HG03558 (cell line): Measurements from ENCODE around the gene ATG3.

Experiments used
- ATAC-seq: cut with Tn5 transposase; IDR thresholded peaks from one replicate; pipeline ENCODE4 v1.9.1; 2021; ENCODE audit warnings: moderate number of reproducible peaks; ENCODE audit not compliant: unreplicated experiment; ENCODE audit errors: extremely low read depth

The ATG3 gene

GRCh38 chr3:112561734-112562529 is at the start of gene ATG3, which contains the start of gene SLC35A5:
Gene ATG3, minus strand, starts transcription at chr3:112561962. Its CDS starts 434 bp downstream, at chr3:112561528.
Gene SLC35A5, plus strand, starts transcription at chr3:112562045. Its CDS starts 1,359 bp downstream, at chr3:112563404.
- peak; percentile 61 for ATAC-seq

DNA sequence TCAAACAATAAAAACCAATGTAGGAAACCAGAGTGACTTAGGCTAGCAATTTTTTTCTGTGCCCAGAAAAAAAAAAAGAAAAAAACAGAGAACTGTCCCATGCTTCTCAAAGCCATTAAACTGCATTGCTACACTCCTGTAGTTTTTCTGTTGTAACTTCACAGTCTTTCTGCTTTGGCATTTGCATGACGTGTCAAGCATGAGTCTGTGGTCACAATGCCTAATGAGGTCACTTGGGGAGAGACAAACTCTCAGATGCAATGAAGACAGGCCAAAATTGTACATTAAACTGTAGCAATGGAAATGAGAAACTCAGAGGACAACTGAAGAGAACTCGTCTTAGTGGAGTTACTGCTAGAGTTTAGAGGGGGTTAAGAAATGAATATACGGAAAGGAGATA is 48.4 kb upstream of the ATG3 start:
- ATAC-seq: no peak

GRCh38 chr3:112607863-112608262 is 46.1 kb upstream of the ATG3 start:
- no peak for ATAC-seq

DNA sequence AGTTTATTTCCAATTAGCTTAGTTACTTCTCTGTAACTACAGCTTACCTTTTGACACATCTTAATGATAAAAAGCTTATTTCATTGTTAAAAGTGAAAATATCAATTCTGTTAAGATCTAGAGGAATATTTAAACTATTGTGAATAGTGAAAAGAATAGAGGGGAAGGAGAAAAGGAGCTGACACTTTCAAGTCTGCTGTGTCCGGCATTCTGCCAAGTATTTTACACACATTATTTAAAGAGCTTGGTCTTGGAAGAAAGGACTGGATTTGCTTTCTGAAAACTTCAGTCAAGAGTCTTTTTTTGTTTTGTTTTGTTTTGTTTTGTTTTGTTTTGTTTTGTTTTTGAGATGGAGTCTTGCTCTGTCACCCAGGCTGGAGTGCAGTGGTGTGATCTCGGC is 44.3 kb upstream of the ATG3 start:
- ATAC-seq: no peak

DNA sequence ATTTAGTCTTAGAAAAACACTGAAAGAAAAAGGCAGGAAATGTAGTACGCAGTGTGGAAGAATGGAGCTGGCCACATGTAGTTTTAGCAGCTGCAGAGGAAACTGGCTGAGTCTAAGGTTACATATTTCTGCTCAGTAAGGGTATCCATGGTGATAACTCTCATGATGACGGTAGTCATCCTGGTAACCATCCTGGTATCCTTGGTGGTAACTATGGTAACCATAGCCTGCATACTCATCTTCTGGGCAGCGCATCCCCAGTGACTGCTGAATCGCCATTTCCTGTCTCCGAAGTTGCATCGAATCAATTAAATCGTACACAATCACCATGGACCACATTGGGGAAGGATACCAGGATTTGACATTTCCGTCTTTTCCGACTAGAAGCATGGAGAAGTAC is 43.5 kb upstream of the ATG3 start:
- ATAC-seq: no peak

- no peak for ATAC-seq
These were observed 42.8 kb upstream of the ATG3 start for GRCh38 chr3:112604536-112604935.

DNA sequence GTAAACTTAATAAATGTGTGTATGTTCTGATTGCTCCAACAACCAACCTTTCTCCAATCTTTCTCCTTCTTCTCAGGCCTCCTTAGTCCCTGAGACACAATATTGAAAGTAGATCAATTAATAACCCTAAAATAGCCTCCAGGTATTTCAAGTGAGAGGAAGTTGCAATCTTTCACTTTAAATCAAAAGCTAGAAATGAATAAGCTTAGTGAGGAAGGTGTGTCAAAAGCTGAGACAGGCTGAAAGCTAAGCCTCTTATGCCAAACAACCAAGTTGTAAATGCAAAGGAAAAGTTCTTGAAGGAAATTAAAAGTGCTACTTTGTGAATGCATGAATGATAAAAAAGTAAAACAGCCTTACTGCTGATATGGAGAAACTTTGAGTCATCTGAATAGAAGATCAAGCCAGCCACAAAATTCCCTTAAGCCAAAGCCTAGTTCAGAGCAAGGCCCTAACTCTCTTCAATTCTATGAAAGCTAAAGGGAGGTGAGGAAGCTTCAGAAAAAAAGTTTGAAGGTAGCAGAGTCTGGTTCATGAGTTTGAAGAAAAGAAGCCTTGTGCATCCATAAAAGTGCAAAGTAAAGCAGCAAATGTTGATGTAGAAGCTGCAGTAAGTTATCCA is 40.6 kb upstream of the ATG3 start:
- no peak for ATAC-seq

DNA sequence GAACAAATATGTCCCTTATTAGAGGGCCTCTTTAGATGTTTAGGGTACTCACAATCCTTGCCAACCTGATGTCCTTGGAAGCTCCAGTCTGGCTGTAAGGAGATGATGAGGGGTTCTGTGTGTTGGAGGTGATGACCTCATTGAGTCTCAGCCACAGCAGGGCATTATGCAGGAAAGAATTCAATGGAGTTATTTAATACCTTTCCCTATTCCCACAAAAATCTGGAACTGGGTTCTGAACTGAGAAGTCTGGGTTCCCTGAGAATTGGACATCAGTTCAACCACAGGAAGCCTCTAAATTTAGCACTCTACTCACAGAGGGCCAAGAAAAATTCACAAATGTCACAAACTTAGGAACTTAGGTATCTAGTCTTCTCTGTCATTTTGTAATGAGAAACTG is 37.0 kb upstream of the ATG3 start:
- no peak for ATAC-seq

DNA sequence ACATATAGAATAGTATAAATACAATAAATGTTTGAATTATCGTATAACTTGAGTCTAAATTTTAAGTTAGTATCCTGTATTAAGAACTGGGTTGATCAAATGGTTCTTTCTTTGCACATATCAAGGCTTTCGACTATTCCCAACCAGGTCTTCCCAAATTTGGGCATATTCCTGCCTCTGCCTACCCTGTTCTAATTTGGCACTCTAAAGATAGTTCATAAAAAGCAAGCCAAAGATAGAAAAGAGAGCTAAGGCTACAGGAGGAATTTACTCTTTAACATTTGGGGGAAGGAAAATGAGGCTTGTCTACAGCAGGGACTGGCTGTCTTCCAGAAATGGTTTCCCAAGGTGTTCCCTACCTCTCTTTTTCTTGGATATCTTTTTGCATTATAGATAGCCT is 36.2 kb upstream of the ATG3 start:
- ATAC-seq: no peak

DNA sequence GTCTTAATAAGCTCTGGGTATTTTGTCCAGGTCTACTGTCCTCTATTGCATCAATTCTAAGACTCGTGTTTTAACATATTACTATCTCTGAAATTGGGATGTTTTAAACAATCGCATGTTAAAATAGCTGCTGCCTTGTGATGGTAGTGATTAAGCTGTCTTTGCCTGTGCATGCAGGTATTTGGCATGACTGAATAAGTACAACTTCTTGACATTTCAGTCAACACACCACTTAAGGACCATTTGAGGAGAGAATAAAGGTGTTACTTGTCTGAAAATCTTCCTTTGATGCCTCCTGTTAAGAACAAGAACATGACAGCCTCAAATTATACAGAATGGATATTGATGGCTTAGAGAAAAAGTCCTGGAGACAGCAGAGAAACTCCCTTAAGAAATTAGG is 33.1 kb upstream of the ATG3 start:
- ATAC-seq: no peak

GRCh38 chr3:112593258-112593657 is 31.5 kb upstream of the ATG3 start:
- no peak for ATAC-seq

DNA sequence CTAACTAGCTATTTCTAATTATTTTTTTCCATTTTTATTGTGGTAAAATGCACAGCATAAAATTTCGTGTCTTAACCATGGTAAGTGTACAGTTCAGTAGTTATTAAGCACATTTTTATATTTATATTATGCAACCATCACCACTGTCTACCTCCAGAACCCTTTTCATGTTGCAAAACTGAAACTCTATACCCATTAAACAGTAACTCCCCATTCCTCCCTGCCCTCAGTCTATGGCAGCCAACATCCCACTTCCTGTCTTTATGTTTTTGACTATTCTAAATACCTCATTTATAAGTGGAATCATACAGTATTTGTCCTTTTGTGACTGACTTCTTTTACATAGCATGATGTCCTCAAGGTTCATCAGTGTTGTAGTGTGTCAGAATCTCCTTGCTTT is 25.6 kb upstream of the ATG3 start:
- ATAC-seq: no peak

DNA sequence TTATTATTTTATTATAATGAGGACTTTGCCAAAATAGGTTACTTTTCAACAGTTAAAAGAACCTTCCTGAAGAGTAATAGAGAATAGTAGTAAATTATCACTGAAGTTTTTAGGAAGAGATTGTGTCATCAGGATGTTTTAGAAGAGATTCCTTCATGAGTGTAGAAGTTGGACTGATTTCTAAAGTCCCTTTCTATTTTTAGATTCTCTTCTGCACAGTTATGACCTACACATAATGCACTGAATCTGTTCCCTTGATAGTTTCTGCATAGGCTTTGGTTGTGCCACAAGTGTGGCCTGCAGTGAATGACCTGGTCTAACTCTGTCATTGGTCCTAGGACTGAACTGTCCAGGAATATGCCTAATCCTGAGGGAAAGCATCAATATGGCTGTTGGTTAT is 24.0 kb upstream of the ATG3 start:
- ATAC-seq: no peak

GRCh38 chr3:112583105-112583504 is 21.3 kb upstream of the ATG3 start:
- no peak for ATAC-seq

DNA sequence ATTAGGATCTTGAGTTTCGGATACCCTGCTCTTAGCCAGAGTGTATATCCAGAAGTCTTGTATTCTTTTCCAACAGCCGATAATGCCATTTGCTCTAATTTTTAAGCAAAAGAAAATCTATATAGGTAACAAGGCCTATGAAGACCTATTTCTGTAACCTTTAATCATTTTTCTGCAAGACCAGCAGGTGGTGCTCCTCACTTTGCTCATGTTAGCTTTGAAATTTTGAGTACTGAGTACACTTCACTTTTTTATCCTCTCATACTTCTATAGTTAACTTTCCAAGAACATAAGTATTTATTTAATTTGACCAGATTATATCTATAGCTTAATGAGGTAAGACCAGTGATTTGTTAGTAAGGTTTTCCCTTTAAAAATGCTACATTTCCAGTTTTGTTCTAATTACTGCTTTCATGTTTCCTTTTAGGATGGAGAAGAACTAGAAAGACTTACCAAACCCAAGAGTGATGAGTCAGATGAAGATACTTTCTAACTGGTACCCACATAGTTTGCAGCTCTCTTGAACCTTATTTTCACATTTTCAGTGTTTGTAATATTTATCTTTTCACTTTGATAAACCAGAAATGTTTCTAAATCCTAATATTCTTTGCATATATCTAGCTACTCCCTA is 20.6 kb upstream of the ATG3 start:
- ATAC-seq: no peak

- ATAC-seq: no peak
These were observed 17.9 kb upstream of the ATG3 start for GRCh38 chr3:112579697-112580096.

DNA sequence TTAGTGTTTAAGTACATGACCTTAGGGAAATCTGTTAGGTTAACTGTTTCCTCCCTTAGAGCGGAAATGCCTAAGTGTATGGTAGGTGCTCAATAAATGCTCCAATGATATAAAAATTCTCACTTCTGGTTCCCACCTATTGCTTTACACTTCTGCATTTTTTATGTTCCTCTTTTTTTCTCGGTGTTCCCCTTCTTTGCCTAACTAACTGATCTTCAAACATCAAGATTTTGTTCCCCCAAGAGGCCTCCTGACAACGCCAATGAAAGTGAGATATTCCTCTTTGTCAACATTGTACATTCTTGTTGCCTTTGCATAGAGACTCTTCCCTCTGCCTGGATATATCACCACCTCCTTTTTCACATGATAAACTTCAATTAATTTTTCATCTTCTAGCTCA is 17.5 kb upstream of the ATG3 start:
- no peak for ATAC-seq

GRCh38 chr3:112572701-112573100 is 10.9 kb upstream of the ATG3 start:
- ATAC-seq: no peak

DNA sequence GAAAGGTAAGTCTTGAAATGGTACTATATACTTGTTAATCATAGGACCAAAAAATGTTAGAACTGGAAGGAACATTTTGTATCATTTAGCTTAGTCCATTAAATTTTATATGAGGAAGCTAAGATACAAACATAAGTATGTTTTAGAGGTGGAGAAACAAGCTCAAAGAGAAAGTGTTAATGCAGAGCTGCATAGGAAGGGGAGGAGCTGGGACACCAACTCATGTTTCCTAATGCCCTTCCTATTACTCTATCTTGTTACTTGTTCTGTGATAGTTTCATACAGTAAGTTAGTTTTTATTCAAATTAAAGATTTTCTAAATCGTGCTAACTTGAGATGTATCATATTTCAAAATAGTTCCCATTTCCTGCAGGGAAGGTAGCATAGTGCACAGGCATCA is 7.5 kb upstream of the ATG3 start:
- no peak for ATAC-seq

GRCh38 chr3:112568642-112569041 is 6.9 kb upstream of the ATG3 start:
- ATAC-seq: no peak

DNA sequence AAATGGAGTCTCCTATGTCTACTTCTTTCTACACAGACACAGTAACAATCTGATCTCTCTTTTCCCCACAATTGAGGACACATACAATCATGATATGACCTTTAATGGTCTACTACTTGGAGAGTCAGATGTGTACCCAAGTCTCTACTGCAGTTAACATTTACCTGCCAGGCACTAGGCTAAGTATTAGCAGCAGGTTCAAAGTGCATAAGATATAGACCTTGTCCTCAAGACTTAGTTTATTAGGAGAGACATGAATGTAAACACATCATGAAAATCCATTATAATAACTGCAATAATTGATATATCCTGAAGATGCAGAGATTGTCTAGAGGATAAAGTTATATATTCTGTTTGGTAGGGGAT is 3.2 kb upstream of the ATG3 start:
- ATAC-seq: no peak
